HepG2 (cell line): ENCODE results near the gene PALM. TPM values are rescaled to one million over a fixed set of nuclear protein-coding genes. Genes with fewer than 3 reads are reported as not detected.
A peak's percentile ranks its signal among the peaks of the same experiment; 100 is the strongest.

Experiments used
- ERF ChIP-seq: IDR thresholded peaks from 2 replicates; pipeline ENCODE4 v1.6.1; 2018; ENCODE audit warnings: missing biosample characterization, missing genetic modification reagents
- KAT2B ChIP-seq: fragments of 150-350 bp; IDR thresholded peaks from 2 replicates; pipeline ENCODE4 v1.6.1; 2014; ENCODE audit warnings: low read depth, low read length, borderline replicate concordance
- MED8 ChIP-seq: sonication (generic); formaldehyde crosslinking; IDR thresholded peaks from 2 replicates; pipeline ENCODE4 v1.8.1; 2023; ENCODE audit warnings: mild to moderate bottlenecking, missing genetic modification reagents; ENCODE audit not compliant: insufficient replicate concordance
- MTF1 ChIP-seq: sonication (generic); formaldehyde crosslinking; IDR thresholded peaks from 2 replicates; pipeline ENCODE4 v1.5.0; 2020; ENCODE audit warnings: missing genetic modification reagents
- MXD4 ChIP-seq: IDR thresholded peaks from 2 replicates; pipeline ENCODE4 v1.6.1; 2016; ENCODE audit warnings: mild to moderate bottlenecking, missing biosample characterization, missing genetic modification reagents
- NFE2 ChIP-seq: sonication (generic); formaldehyde crosslinking; IDR thresholded peaks from 2 replicates; pipeline ENCODE4 v1.4.0; 2020; ENCODE audit warnings: missing genetic modification reagents
- NR1H2 ChIP-seq: sonication (generic); formaldehyde crosslinking; IDR thresholded peaks from 2 replicates; pipeline ENCODE4 v1.8.1; 2022; ENCODE audit warnings: low read depth, missing genetic modification reagents, borderline replicate concordance
- NR2F1 ChIP-seq, 2 experiments: fragments of 450-650 bp in 1 of 2; formaldehyde crosslinking in 1 of 2; IDR thresholded peaks; 2 replicates each; pipeline versions ENCODE4 v1.5.0 to v1.6.1; 2016 to 2020; ENCODE audit warnings: mild to moderate bottlenecking in 1 of 2, missing compliant biosample characterization in 1 of 2, missing genetic modification reagents in 1 of 2, moderate library complexity in 1 of 2
- REPIN1 ChIP-seq: sonication (generic); formaldehyde crosslinking; IDR thresholded peaks from 2 replicates; pipeline ENCODE4 v1.8.0; 2022; ENCODE audit warnings: missing genetic modification reagents, low read depth, mild to moderate bottlenecking, borderline replicate concordance
- SIN3B ChIP-seq: fragments of 150-350 bp; IDR thresholded peaks from 2 replicates; pipeline ENCODE4 v1.6.1; 2014; ENCODE audit warnings: low read length
- TEAD3 ChIP-seq: optimal IDR thresholded peaks from 2 replicates; pipeline ENCODE3; 2016; ENCODE audit warnings: borderline replicate concordance
- THAP11 ChIP-seq: IDR thresholded peaks from 2 replicates; pipeline ENCODE4 v1.6.1; 2016; ENCODE audit warnings: missing biosample characterization, missing genetic modification reagents
- YEATS4 ChIP-seq: sonication (generic); formaldehyde crosslinking; IDR thresholded peaks from 2 replicates; pipeline ENCODE4 v1.4.0; 2020; ENCODE audit warnings: missing genetic modification reagents, borderline replicate concordance
- ZBTB25 ChIP-seq: IDR thresholded peaks from 2 replicates; pipeline ENCODE4 v1.6.1; 2018; ENCODE audit warnings: missing genetic modification reagents
- ZBTB40 ChIP-seq, 2 experiments: fragments of 450-650 bp in 1 of 2; sonication (generic) in 1 of 2; formaldehyde crosslinking in 1 of 2; IDR thresholded peaks; 2 replicates each; pipeline versions ENCODE4 v1.6.1 to v1.8.0; 2016 to 2022; ENCODE audit warnings: antibody characterized with exemption in 1 of 2, mild to moderate bottlenecking in 1 of 2, missing genetic modification reagents in 1 of 2
- ZBTB7A ChIP-seq: sonication (generic); formaldehyde crosslinking; IDR thresholded peaks from 2 replicates; pipeline ENCODE4 v1.8.0; 2022; ENCODE audit warnings: mild to moderate bottlenecking, missing genetic modification reagents
- ZNF225 ChIP-seq: sonication (generic); formaldehyde crosslinking; IDR thresholded peaks from 2 replicates; pipeline ENCODE4 v1.4.0; 2020; ENCODE audit warnings: mild to moderate bottlenecking, missing genetic modification reagents
- ZNF232 ChIP-seq: sonication (generic); formaldehyde crosslinking; IDR thresholded peaks from 2 replicates; pipeline ENCODE4 v1.4.0; 2020; ENCODE audit warnings: missing genetic modification reagents, borderline replicate concordance
- ZNF335 ChIP-seq: sonication (generic); formaldehyde crosslinking; IDR thresholded peaks from 2 replicates; pipeline ENCODE4 v1.4.0; 2020; ENCODE audit warnings: missing genetic modification reagents
- ZNF468 ChIP-seq: sonication (generic); formaldehyde crosslinking; IDR thresholded peaks from 2 replicates; pipeline ENCODE4 v1.8.0; 2022; ENCODE audit warnings: mild to moderate bottlenecking, moderate library complexity, missing genetic modification reagents
- ZNF629 ChIP-seq: sonication (generic); formaldehyde crosslinking; conservative IDR thresholded peaks from 2 replicates; pipeline ENCODE4 v1.5.0; 2020; ENCODE audit warnings: missing genetic modification reagents
- polyA plus RNA-seq, 8 experiments: library from polyadenylated mRNA; depleted of rRNA in 3 of 8; stranded (reverse) in 7 of 8; unstranded in 1 of 8; fragments of >200 nt; fragmentation: Illumina TruSeq in 4 of 8; extraction: Trizol in 4 of 8; gene quantifications; 2 replicates each; pipeline versions ENCODE4 v1.2.1 to v1.2.3, GENCODE V29; 2011 to 2016; ENCODE audit warnings: low read depth in 4 of 8, missing spikeins in 1 of 8, mixed read lengths in 1 of 8; ENCODE audit not compliant: insufficient read depth in 1 of 8
- total RNA-seq, 5 experiments: library from RNA; depleted of rRNA; stranded (reverse); fragments of >200 nt; fragmentation: Illumina TruSeq; extraction: Trizol; gene quantifications; 2 replicates each; pipeline ENCODE4 v1.2.3, GENCODE V29; 2016; ENCODE audit warnings: low read depth in 1 of 5

PALM gene
- total and polyA plus RNA-seq, 2 of the 13 experiments (the other 11 are each of a cell fraction or from before 2014, with no cell fraction given): 4.0 to 9.7 TPM

DNA sequence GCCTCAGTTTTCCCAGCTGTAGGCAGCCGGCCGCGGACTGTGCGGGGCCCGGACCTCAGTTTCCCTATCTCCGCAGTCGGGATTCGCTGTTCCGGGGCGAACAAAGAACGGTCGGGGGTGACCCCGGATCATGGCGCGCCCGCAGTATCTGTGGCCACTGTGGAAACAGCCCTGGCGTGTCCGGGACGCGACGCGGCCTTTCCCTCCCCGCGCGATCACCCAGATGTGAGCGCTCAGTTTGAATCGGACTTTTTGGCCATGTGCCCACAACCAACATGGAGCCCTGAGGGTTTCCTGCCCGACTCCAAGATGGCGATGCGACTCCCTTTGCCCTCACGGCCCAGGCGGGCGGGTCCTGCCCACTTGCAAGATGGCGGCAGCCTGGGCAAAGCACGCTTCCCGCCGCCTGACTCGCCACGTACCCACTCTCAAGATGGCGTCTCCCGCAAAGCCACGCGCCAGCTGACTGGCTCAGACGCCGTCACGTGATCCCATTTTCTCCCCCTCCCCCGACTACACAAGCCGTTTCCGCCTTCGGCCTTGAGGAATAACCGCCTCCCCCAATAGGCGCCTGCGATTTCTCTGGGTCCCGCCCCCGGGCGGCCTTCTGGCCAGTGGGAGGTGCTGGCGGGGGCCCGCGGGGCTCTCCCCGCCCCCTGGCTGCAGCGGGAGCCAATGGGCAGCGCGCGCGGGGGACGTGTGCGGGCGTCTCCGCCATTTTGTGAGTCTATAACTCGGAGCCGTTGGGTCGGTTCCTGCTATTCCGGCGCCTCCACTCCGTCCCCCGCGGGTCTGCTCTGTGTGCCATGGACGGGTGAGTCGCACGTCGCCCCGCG lies 88.2 kb downstream of the PALM start, which contains the start of gene PTBP1 (continued):
- TF ChIP-seq THAP11 (CRISPR knock-in tag): peak; percentile 95
- TF ChIP-seq ZBTB40 (IDR thresholded peaks at IDR 0.05): no peak
- TF ChIP-seq ZBTB40 (CRISPR knock-in tag; IDR thresholded peaks at IDR 0.05): peak; percentile 67; the same call in 1 of the 2 replicates
- no peak for TF ChIP-seq SIN3B
- TF ChIP-seq ZBTB25 (CRISPR knock-in tag): peak; percentile 89; the same call in 1 of the 2 replicates
- TF ChIP-seq ZNF232 (CRISPR knock-in tag): no peak; the same call in 1 of the 2 replicates
- TF ChIP-seq ZNF468 (CRISPR knock-in tag): no peak
- TF ChIP-seq ZNF225 (CRISPR knock-in tag): no peak
- no peak for TF ChIP-seq ERF (CRISPR knock-in tag)
- peak; percentile 82 for TF ChIP-seq TEAD3 (CRISPR knock-in tag)
- TF ChIP-seq KAT2B: no peak
- TF ChIP-seq ZNF629: peak; percentile 57
- peak; percentile 86; the same call in 1 of the 2 replicates for TF ChIP-seq REPIN1 (CRISPR knock-in tag)
- TF ChIP-seq MXD4 (CRISPR knock-in tag): no peak; the same call in none of the 2 replicates
- no peak for TF ChIP-seq MTF1 (CRISPR knock-in tag)
- TF ChIP-seq ZBTB7A (CRISPR knock-in tag): no peak
- peak; percentile 98 for TF ChIP-seq YEATS4 (CRISPR knock-in tag)
- no peak for TF ChIP-seq NR2F1 (CRISPR knock-in tag; IDR thresholded peaks at IDR 0.05)
- no peak for TF ChIP-seq NFE2 (CRISPR knock-in tag)
- peak; percentile 88 for TF ChIP-seq ZNF335 (CRISPR knock-in tag)
- TF ChIP-seq MED8 (CRISPR knock-in tag): peak; percentile 84
- no peak for TF ChIP-seq NR1H2
